ENCODE measurements around the gene DSG2. TPM values are rescaled to one million over a fixed set of nuclear protein-coding genes. Genes with fewer than 3 reads are reported as not detected.

The DSG2 gene
- total RNA-seq, 1 experiment from 2014 or later = 123 TPM

DNA sequence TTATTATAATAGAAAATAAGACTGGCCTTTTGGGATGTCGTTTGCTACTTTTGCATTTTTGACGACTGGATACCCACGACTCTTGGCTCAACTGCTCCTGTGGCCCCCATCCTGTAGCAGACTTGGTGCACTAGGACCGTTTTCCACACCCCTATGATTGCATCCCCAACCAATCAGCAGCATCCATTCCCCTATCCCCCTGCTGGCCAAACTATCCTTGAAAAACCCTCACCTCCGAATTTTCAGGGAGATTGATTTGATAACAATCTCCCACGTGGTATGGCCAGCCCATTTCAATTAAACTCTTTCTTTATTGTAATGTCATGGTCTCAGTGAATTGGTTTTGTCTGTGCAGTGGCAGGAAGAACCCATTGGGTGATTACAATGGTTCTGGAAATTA, 55.8 kb downstream of the DSG2 start:
- DNase-seq (ENCODE audit: low read depth, low spot score) (peak; percentile 13), ATAC-seq (peak; percentile 56; the same call in 1 of the 2 replicates)
- CTCF ChIA-PET = interaction anchor here (1.1 kb wide), 1 partner anchor 582 kb away, joined by 3 read pairs; no protein-coding TSS in a partner anchor
- no peak overlapping the region for H3K27ac ChIP-seq (ENCODE audit: low read depth, low read length)
- no peaks in the 10 kb centered on the region for H3K9me3 ChIP-seq (ENCODE audit: control insufficient read depth in 1 of 2, insufficient read depth in 1 of 2, low read depth in 1 of 2, low read length in 2 of 2)
- POLR2A ChIA-PET = no interaction called here
- no peaks in the 10 kb centered on the region for H3K9me2 ChIP-seq (ENCODE audit: insufficient read depth)
- no peak overlapping the region for H3K9ac ChIP-seq (ENCODE audit: low read length)
- no peak overlapping the region for H2AFZ ChIP-seq (ENCODE audit: low read depth, low read length, poor library complexity, severe bottlenecking)
- no peaks in the 10 kb centered on the region; a peak in 1 of 4 replicates for H3K4me1 ChIP-seq (ENCODE audit: control insufficient read depth in 1 of 2, insufficient read depth in 2 of 2, low read length in 2 of 2)
- no peaks in the 10 kb centered on the region for H3K36me3 ChIP-seq (ENCODE audit: control insufficient read depth in 1 of 2, insufficient read depth in 2 of 2, low read length in 2 of 2)
- H3K79me2 ChIP-seq (ENCODE audit: insufficient read depth, low read length) = no peaks in the 10 kb centered on the region
- H4K20me1 ChIP-seq (ENCODE audit: insufficient read depth) = no peaks in the 10 kb centered on the region
- no peaks in the 10 kb centered on the region for H3K27me3 ChIP-seq (ENCODE audit: insufficient read depth, low read length)
- intact Hi-C loops (cut with micrococcal nuclease) = loop anchor here (10.0 kb wide), 1 partner anchor 521 kb away; no protein-coding TSS in a partner anchor
- BruUV-seq (replicated peaks) = no TSS peak
- no peak overlapping the region for H3K4me2 ChIP-seq (ENCODE audit: low read length)
- no peak overlapping the region for H3K4me3 ChIP-seq (replicated peaks in 1 of 2; ENCODE audit: low read depth in 1 of 2, low read length in 2 of 2)
- RAD21 ChIA-PET (ENCODE audit: low non-redundant PET in 1 of 2, low total read pairs in 2 of 2, uncharacterized antibody in 2 of 2, unreplicated experiment in 2 of 2) = no interaction called here
- TF ChIP-seq, protein P1, sequence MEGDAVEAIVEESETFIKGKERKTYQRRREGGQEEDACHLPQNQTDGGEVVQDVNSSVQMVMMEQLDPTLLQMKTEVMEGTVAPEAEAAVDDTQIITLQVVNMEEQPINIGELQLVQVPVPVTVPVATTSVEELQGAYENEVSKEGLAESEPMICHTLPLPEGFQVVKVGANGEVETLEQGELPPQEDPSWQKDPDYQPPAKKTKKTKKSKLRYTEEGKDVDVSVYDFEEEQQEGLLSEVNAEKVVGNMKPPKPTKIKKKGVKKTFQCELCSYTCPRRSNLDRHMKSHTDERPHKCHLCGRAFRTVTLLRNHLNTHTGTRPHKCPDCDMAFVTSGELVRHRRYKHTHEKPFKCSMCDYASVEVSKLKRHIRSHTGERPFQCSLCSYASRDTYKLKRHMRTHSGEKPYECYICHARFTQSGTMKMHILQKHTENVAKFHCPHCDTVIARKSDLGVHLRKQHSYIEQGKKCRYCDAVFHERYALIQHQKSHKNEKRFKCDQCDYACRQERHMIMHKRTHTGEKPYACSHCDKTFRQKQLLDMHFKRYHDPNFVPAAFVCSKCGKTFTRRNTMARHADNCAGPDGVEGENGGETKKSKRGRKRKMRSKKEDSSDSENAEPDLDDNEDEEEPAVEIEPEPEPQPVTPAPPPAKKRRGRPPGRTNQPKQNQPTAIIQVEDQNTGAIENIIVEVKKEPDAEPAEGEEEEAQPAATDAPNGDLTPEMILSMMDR (IDR thresholded peaks at IDR 0.05 in 2 of 3, conservative IDR thresholded peaks at IDR 0.05 in 1 of 3; ENCODE audit: borderline replicate concordance in 1 of 3, insufficient read depth in 1 of 3, low read depth in 2 of 3, low read length in 2 of 3) = peak in 2 of 3 experiments; percentile 33 to 39; a peak in 3 of 6 replicates
- no peak for TF ChIP-seq ZFX (IDR thresholded peaks at IDR 0.05)

DNA sequence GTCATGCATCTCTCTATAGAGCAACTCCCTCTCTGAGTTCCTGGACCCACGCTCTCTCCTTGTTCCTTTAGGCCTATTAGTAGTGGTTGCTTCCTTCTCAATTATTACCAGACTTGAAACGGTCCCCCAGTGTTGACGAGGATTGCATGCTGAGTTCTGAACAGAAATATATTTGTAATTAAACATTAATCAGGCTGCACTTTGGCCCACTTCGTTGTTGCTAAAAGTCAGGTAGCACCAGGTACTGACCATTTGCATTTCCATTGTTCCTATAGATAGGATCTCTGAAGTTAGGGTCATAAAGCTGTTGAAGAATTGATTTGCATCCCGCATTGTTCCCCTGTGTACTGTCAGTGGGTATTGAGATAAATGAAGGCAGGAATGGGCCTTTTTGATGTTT, 56.8 kb downstream of the DSG2 start:
- DNase-seq (ENCODE audit: low read depth, low spot score) (no peak), ATAC-seq (no peak)
- TF ChIP-seq SIN3A (IDR thresholded peaks at IDR 0.05; ENCODE audit: low read depth) (no peak), EGR1 (IDR thresholded peaks at IDR 0.05; ENCODE audit: low read depth) (no peak), TCF7L2 (IDR thresholded peaks at IDR 0.05; ENCODE audit: borderline replicate concordance, extremely low read depth, insufficient read depth, insufficient read length) (no peak), CEBPB (IDR thresholded peaks at IDR 0.05; ENCODE audit: low read depth) (no peak)
- TF ChIP-seq, protein P2, sequence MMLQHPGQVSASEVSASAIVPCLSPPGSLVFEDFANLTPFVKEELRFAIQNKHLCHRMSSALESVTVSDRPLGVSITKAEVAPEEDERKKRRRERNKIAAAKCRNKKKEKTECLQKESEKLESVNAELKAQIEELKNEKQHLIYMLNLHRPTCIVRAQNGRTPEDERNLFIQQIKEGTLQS (IDR thresholded peaks at IDR 0.05) = no peak
- ChIA-PET CTCF (interaction anchor here (1.1 kb wide), 1 partner anchor 583 kb away, joined by 3 read pairs; no protein-coding TSS in a partner anchor), RAD21 (ENCODE audit: low non-redundant PET in 1 of 2, low total read pairs in 2 of 2, uncharacterized antibody in 2 of 2, unreplicated experiment in 2 of 2) (no interaction called here), POLR2A (no interaction called here)
- no peak overlapping the region for H3K27ac ChIP-seq (ENCODE audit: low read depth, low read length)
- no peaks in the 10 kb centered on the region for H3K9me2 ChIP-seq (ENCODE audit: insufficient read depth)
- H3K9me3 ChIP-seq (ENCODE audit: control insufficient read depth in 1 of 2, insufficient read depth in 1 of 2, low read depth in 1 of 2, low read length in 2 of 2) = no peaks in the 10 kb centered on the region
- H3K4me3 ChIP-seq (replicated peaks in 1 of 2; ENCODE audit: low read depth in 1 of 2, low read length in 2 of 2) = no peak overlapping the region
- H3K9ac ChIP-seq (ENCODE audit: low read length) = no peak overlapping the region
- H3K4me1 ChIP-seq (ENCODE audit: control insufficient read depth in 1 of 2, insufficient read depth in 2 of 2, low read length in 2 of 2) = no peaks in the 10 kb centered on the region; a peak in 1 of 4 replicates
- no peaks in the 10 kb centered on the region for H3K79me2 ChIP-seq (ENCODE audit: insufficient read depth, low read length)
- H3K27me3 ChIP-seq (ENCODE audit: insufficient read depth, low read length) = no peaks in the 10 kb centered on the region
- no peaks in the 10 kb centered on the region for H4K20me1 ChIP-seq (ENCODE audit: insufficient read depth)
- intact Hi-C loops (cut with micrococcal nuclease) = loop anchor here (5.0 to 10.0 kb wide), 2 partner anchors 520 to 998 kb away; no protein-coding TSS in a partner anchor
- no peak overlapping the region for H3K4me2 ChIP-seq (ENCODE audit: low read length)
- H2AFZ ChIP-seq (ENCODE audit: low read depth, low read length, poor library complexity, severe bottlenecking) = no peak overlapping the region
- BruUV-seq (replicated peaks) = no TSS peak
- no peaks in the 10 kb centered on the region for H3K36me3 ChIP-seq (ENCODE audit: control insufficient read depth in 1 of 2, insufficient read depth in 2 of 2, low read length in 2 of 2)

Measured in HCT116 (cell line).